ENCODE results near the gene PRDM11.

Gene PRDM11

DNA sequence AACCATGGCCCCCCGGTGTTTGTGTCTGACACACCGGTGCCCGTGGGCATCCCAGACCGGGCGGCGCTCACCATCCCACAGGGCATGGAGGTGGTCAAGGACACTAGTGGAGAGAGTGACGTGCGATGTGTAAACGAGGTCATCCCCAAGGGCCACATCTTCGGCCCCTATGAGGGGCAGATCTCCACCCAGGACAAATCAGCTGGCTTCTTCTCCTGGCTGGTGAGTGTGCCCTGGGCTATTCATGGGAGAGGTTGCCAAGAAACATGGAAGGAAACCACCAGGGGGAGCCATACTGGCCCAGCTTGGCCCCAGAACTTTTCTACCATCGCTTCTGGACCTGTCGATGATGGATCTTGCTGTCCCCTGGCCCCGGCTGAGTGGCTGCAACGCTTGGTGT, 36.5 kb downstream of the PRDM11 start:
- in situ Hi-C loops (cut with HindIII; ENCODE audit: low sequenced_read_pairs): no loop called here
- DNase-seq (ENCODE audit: low read depth): no peak
- peak; percentile 51 for TF ChIP-seq CTCF (IDR thresholded peaks at IDR 0.05; ENCODE audit: low read depth, low read length, missing control alignments)
- H3K4me3 ChIP-seq (ENCODE audit: low read depth, low read length): no peak overlapping the region

DNA sequence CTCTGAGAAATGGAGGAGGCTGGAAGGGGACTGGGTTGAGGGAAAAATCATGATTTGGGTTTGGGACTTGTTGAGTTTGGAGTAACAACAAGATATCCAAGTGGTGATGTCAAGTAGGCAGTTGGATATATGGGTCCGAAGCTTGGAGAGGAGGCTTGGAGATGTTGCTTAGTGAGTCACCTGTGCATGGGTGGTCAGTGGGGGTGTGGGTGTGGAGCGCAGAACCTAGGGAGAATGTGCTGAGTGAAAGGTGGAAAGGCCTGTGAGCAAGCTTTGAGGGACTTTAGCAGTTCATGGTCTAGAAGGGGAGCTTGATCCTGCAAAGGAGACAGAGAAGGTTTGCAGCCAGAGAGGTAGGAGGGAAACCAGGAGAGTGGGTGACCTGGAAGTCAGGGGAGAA, 38.2 kb downstream of the PRDM11 start:
- no peak for DNase-seq (ENCODE audit: low read depth)
- H3K4me3 ChIP-seq (ENCODE audit: low read depth, low read length): no peak overlapping the region
- TF ChIP-seq CTCF (IDR thresholded peaks at IDR 0.05; ENCODE audit: low read depth, low read length, missing control alignments): no peak
- in situ Hi-C loops (cut with HindIII; ENCODE audit: low sequenced_read_pairs): no loop called here

DNA sequence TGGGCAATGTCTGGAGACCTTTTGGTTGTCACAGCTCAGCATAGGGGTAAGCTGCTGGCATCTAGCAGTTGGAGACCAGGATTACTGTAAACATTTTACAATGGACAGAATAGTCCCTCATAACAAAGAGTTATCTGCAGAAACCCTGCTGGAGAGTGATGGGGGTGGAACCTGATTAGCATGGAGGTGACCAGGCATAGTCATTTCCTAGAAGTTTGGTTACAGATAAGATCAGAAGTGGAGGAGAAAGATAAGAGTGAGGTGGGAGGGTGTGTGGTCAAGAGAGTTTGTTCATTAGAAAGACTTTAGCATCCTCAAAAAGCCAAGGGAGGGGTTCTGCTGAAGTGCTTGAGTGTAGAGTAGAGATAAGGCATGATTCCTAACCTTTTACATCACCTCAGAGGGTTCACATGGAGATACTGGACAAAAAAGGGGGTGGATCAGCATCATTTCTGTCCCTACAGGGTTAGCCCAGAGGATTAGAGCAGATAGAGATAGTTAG, 38.8 kb downstream of the PRDM11 start:
- no peak overlapping the region for H3K4me3 ChIP-seq (ENCODE audit: low read depth, low read length)
- no peak for TF ChIP-seq CTCF (IDR thresholded peaks at IDR 0.05; ENCODE audit: low read depth, low read length, missing control alignments)
- no peak for DNase-seq (ENCODE audit: low read depth)
- in situ Hi-C loops (cut with HindIII; ENCODE audit: low sequenced_read_pairs): no loop called here

DNA sequence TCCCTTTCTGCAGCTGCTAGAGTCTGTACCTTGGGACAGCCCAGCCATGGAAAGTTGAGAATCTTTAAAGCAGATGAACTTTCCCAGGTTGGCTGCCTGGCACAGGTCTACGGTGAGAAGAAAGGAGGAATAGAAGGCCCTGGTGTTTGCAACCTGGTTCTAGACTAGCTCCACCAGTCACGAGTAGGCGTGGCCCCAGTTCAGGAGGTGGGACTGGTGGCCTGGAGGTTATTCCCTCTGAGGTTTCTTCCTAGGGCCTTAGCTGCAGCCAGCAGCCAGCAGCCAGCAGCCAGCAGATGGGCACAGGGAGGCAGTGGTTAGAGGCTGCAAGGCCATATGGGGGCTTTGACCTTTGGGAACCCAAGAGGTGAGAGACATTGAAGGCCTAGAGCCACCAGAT, 40.9 kb downstream of the PRDM11 start:
- no peak overlapping the region for H3K4me3 ChIP-seq (ENCODE audit: low read depth, low read length)
- no peak for DNase-seq (ENCODE audit: low read depth)
- in situ Hi-C loops (cut with HindIII; ENCODE audit: low sequenced_read_pairs): no loop called here
- TF ChIP-seq CTCF (IDR thresholded peaks at IDR 0.05; ENCODE audit: low read depth, low read length, missing control alignments): no peak

- DNase-seq (ENCODE audit: low read depth): no peak
- no peak overlapping the region for H3K4me3 ChIP-seq (ENCODE audit: low read depth, low read length)
- in situ Hi-C loops (cut with HindIII; ENCODE audit: low sequenced_read_pairs): no loop called here
- no peak for TF ChIP-seq CTCF (IDR thresholded peaks at IDR 0.05; ENCODE audit: low read depth, low read length, missing control alignments)
Measured at GRCh38 chr11:45188127-45188526, 41.7 kb downstream of the PRDM11 start.

DNA sequence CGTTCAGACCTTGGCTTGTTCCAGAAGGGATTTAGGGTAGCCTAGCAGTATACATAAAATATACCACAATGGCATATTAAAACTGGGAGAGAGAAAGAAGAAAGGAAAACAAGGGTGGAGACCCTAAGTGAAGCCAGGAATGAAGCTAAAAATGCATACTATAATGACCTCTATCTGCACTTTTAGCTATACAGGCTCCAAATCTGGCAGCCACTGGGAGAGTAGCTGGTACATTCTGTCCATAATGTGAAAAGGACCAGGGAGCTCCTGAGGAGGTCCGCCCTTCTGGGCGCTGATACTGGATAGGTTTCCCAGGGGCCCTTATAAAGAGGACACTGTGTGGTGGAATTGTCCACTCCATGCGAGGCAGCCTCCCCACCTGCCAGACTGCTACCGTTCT, 42.8 kb downstream of the PRDM11 start:
- no peak overlapping the region for H3K4me3 ChIP-seq (ENCODE audit: low read depth, low read length)
- in situ Hi-C loops (cut with HindIII; ENCODE audit: low sequenced_read_pairs): no loop called here
- DNase-seq (ENCODE audit: low read depth): no peak
- no peak for TF ChIP-seq CTCF (IDR thresholded peaks at IDR 0.05; ENCODE audit: low read depth, low read length, missing control alignments)

- no peak for DNase-seq (ENCODE audit: low read depth)
- in situ Hi-C loops (cut with HindIII; ENCODE audit: low sequenced_read_pairs): no loop called here
- H3K4me3 ChIP-seq (ENCODE audit: low read depth, low read length): no peak overlapping the region
- TF ChIP-seq CTCF (IDR thresholded peaks at IDR 0.05; ENCODE audit: low read depth, low read length, missing control alignments): no peak
Measured at GRCh38 chr11:45193695-45194094, 47.3 kb downstream of the PRDM11 start.

Data from astrocyte of the cerebellum (primary cell).